Right lobe of liver (tissue), 6 donors: ENCODE data around the gene OGFRL1. TPM values are rescaled to one million over a fixed set of nuclear protein-coding genes. Genes with fewer than 3 reads are reported as not detected.
A peak's percentile ranks its signal among the peaks of the same experiment; 100 is the strongest.

ENCODE experiments used
- ATAC-seq, 4 donors: fragments of 200-7000 bp; cut with Tn5 transposase; one replicate each; pipeline ENCODE4 v1.9.1; 2020; ENCODE audit warnings: mild to moderate bottlenecking in 4 of 4, moderate library complexity in 4 of 4
- DNase-seq, 3 donors: peaks; one replicate each; pipeline ENCODE4 v3.0.0-alpha.2; 2020
- H3K27ac ChIP-seq, 3 donors: fragments of 200-600 bp; one replicate each; pipeline ENCODE4 v1.8.0; 2022
- H3K27me3 ChIP-seq, 2 donors: fragments of 200-600 bp; one replicate each; pipeline ENCODE4 v1.8.0; 2022
- H3K36me3 ChIP-seq, 4 donors: fragments of 200-600 bp; sonication (generic) in 1 of 4; one replicate each; pipeline versions ENCODE4 v1.5.1 to v1.8.0; 2017 to 2022; ENCODE audit warnings: control low read depth in 1 of 4
- H3K4me1 ChIP-seq, 4 donors: fragments of 200-600 bp; sonication (generic) in 1 of 4; one replicate each; pipeline versions ENCODE4 v1.5.1 to v1.8.0; 2017 to 2022; ENCODE audit warnings: control low read depth in 1 of 4
- H3K4me3 ChIP-seq, 3 donors: fragments of 200-600 bp; one replicate each; pipeline ENCODE4 v1.8.0; 2022
- H3K9me3 ChIP-seq, 4 donors: fragments of 200-600 bp; sonication (generic) in 1 of 4; one replicate each; pipeline versions ENCODE4 v1.5.1 to v1.8.0; 2017 to 2022; ENCODE audit warnings: control low read depth in 1 of 4
- POLR2A ChIP-seq: fragments of 450-650 bp; IDR thresholded peaks from one replicate; pipeline ENCODE4 v1.6.1; 2017; ENCODE audit warnings: antibody characterized with exemption, mild to moderate bottlenecking
- WGBS: methylation state at CpG from one replicate; pipeline ENCODE4 v1.1.6; 2018; ENCODE audit warnings: low coverage, low lambda C conversion rate; ENCODE audit not compliant: insufficient coverage; ENCODE audit errors: missing lambda C conversion rate; 5-methylcytosine and 5-hydroxymethylcytosine counted together
- intact Hi-C, 2 donors: fragments of 100-400 bp; cut with DNase I; formaldehyde crosslinking; loops; one replicate each; pipeline versions ENCODE4 v1.11.2 to v1.14.1; 2022
- total RNA-seq, 6 experiments: library from RNA; depleted of rRNA in 2 of 6; stranded (reverse); fragments of >200 nt in 2 of 6; fragmentation: NEBNext Ultra II Directional in 3 of 6; extraction: Animal tissue kit (Norgen Biotek cat#: 25700) in 3 of 6; gene quantifications; one replicate each; pipeline versions ENCODE4 v1.1.0 to v1.2.4, GENCODE V29; 2016 to 2023
- TF ChIP-seq, protein P1 (sequence below), 4 donors: fragments of 200-600 bp in 3 of 4; fragments of 450-650 bp in 1 of 4; IDR thresholded peaks; one replicate each; pipeline versions ENCODE4 v1.5.1 to v1.8.0; 2016 to 2022; ENCODE audit warnings: antibody characterized with exemption in 4 of 4, mild to moderate bottlenecking in 2 of 4
- donor health status: DM: no; HTN: yes; CAD: no.
- donor health status: DM: no; HTN: no; CAD: no.
- donor health status: DM: no; HTN: no; CAD: no.
- donor health status: DM: no; HTN: yes; CAD: no.
- donor health status: DM: no; HTN: yes; CAD: no.

Gene OGFRL1
- total RNA-seq, 6 experiments from 2014 or later = 1.5 to 6.9 (median 3.8) TPM

GRCh38 chr6:71279321-71279720, 9.3 kb upstream of the OGFRL1 start:
- TF ChIP-seq, protein P1, sequence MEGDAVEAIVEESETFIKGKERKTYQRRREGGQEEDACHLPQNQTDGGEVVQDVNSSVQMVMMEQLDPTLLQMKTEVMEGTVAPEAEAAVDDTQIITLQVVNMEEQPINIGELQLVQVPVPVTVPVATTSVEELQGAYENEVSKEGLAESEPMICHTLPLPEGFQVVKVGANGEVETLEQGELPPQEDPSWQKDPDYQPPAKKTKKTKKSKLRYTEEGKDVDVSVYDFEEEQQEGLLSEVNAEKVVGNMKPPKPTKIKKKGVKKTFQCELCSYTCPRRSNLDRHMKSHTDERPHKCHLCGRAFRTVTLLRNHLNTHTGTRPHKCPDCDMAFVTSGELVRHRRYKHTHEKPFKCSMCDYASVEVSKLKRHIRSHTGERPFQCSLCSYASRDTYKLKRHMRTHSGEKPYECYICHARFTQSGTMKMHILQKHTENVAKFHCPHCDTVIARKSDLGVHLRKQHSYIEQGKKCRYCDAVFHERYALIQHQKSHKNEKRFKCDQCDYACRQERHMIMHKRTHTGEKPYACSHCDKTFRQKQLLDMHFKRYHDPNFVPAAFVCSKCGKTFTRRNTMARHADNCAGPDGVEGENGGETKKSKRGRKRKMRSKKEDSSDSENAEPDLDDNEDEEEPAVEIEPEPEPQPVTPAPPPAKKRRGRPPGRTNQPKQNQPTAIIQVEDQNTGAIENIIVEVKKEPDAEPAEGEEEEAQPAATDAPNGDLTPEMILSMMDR (IDR thresholded peaks at IDR 0.05) = no peak
- TF ChIP-seq POLR2A = no peak
- H3K27me3 ChIP-seq = no peaks in the 10 kb centered on the region
- H3K36me3 ChIP-seq = no peaks in the 10 kb centered on the region
- ATAC-seq (no peak), DNase-seq (no peak)
- WGBS = 100% methylated on average over 1 of the region's 2 CpGs
- no peak overlapping the region for H3K4me3 ChIP-seq
- no peaks in the 10 kb centered on the region for H3K9me3 ChIP-seq
- no peak overlapping the region for H3K27ac ChIP-seq
- intact Hi-C loops = no loop called here
- H3K4me1 ChIP-seq = no peaks in the 10 kb centered on the region

- Histone ChIP-seq H3K27ac (no peak overlapping the region), H3K4me1 (no peaks in the 10 kb centered on the region), H3K27me3 (no peaks in the 10 kb centered on the region), H3K9me3 (no peaks in the 10 kb centered on the region), H3K4me3 (no peak overlapping the region), H3K36me3 (no peaks in the 10 kb centered on the region)
- no peak for TF ChIP-seq POLR2A
- TF ChIP-seq, protein P1 (IDR thresholded peaks at IDR 0.05) = no peak
- no peak for ATAC-seq
- DNase-seq = no peak
- 57% methylated on average over 3 of the region's 4 CpGs for WGBS
- intact Hi-C loops = no loop called here
These were observed 8.9 kb upstream of the OGFRL1 start for GRCh38 chr6:71279740-71280139.

GRCh38 chr6:71280701-71281100, 7.9 kb upstream of the OGFRL1 start:
- ATAC-seq (no peak), DNase-seq (no peak)
- no peak for TF ChIP-seq POLR2A
- TF ChIP-seq, protein P1 (IDR thresholded peaks at IDR 0.05) = no peak
- intact Hi-C loops = no loop called here
- no peaks in the 10 kb centered on the region for H3K9me3 ChIP-seq
- no peaks in the 10 kb centered on the region for H3K4me1 ChIP-seq
- H3K27ac ChIP-seq = no peak overlapping the region
- no peak overlapping the region for H3K4me3 ChIP-seq
- H3K27me3 ChIP-seq = no peaks in the 10 kb centered on the region
- 74% methylated on average over 2 of the region's 2 CpGs for WGBS
- H3K36me3 ChIP-seq = no peaks in the 10 kb centered on the region

DNA sequence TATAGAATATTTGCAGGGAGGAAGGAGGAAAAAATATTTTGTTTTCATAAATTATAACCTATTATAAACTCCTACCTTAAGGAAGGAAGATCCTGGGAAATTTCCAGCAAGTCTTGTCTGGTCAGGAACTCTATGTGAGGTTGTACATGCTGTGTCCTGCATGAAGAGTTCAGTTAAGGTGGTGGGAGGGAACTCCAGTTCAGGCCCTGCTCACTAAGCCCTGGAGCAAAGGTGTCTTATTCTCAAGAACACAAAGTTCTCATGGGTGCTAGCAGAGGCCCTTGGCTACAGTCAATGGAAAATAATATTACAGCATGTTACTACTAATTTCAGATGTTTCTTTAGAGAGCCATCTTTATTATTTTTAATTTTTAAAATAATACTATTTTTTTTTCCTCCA, 3.8 kb upstream of the OGFRL1 start:
- ATAC-seq (no peak), DNase-seq (no peak)
- Histone ChIP-seq H3K27me3 (no peaks in the 10 kb centered on the region), H3K27ac (no peak overlapping the region), H3K4me3 (no peak overlapping the region), H3K9me3 (no peaks in the 10 kb centered on the region), H3K4me1 (peaks cover 0 to 3% (median 0%) of the 10 kb centered on the region in 4 donors), H3K36me3 (no peaks in the 10 kb centered on the region)
- TF ChIP-seq POLR2A = no peak
- TF ChIP-seq, protein P1 (IDR thresholded peaks at IDR 0.05) = no peak
- intact Hi-C loops = no loop called here

DNA sequence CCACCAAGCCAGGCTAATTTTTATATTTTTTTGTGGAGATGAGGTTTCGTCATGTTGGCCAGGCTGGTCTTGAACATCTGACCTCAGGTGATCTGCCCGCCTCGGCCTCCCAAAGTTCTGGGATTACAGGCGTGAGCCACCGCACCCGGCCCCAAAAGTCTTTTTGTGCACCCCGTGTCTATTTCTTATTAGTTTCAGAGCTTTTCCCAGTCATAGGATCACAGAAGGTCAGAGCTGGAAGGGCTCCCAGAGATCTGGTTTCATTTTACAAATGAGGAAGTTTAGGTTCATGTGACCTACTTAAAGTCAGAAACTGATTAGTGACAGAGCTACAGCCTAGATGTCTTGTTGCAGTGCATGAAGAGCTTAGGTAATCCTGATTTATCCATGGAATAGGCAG, 1.6 kb upstream of the OGFRL1 start:
- ATAC-seq (peak in 3 of 4 donors; percentile 6 to 49 (median 32)), DNase-seq (peak in 1 of 3 donors; percentile 22)
- Histone ChIP-seq H3K36me3 (no peaks in the 10 kb centered on the region), H3K4me3 (no peak overlapping the region), H3K9me3 (no peaks in the 10 kb centered on the region), H3K27me3 (no peaks in the 10 kb centered on the region), H3K4me1 (peaks cover 0 to 9% (median 2%) of the 10 kb centered on the region in 4 donors), H3K27ac (peak overlapping the region in 2 of 3 donors; percentile 82 to 94)
- intact Hi-C loops = no loop called here
- 58% methylated on average over 7 of the region's 7 CpGs for WGBS
- TF ChIP-seq, protein P1 (IDR thresholded peaks at IDR 0.05) = no peak
- no peak for TF ChIP-seq POLR2A
